AG09309 (cell line): Measurements from ENCODE around the gene EPN3.

Source experiments
- DNase-seq: peaks from one replicate; pipeline ENCODE4 v3.0.0-alpha.2; 2010; ENCODE audit warnings: low read depth
- H3K4me3 ChIP-seq: 2 replicates; pipeline ENCODE4 v1.5.1; 2011; ENCODE audit warnings: mild to moderate bottlenecking, low read depth, low read length, moderate library complexity; ENCODE audit not compliant: control insufficient read depth
- CTCF ChIP-seq: IDR thresholded peaks from 2 replicates; pipeline ENCODE4 v1.5.1; 2011; ENCODE audit warnings: mild to moderate bottlenecking, low read depth, low read length, inconsistent platforms; ENCODE audit not compliant: insufficient read depth, control insufficient read depth; ENCODE audit errors: missing control alignments

Gene EPN3

DNA sequence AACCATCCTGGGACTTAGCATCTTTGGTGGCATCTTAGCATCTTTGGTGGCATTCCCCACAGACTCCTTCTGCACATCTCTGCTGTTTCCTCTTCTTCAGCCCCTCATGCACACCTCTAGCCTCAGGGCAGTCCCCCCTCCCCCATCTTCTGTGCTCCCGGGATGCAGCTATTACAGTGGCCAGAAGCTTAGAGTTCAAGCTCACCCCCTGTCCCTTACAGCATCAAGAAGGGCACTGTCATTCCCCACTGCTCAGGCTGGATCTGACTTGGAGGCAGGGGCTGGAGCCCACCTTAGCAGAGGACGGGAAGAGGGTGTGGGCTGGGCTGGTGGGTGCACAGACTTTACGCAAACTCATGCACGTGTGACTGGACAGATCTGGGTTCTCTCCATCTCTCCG lies 650 bp downstream of the EPN3 start:
- no peak overlapping the region for H3K4me3 ChIP-seq
- no peak for TF ChIP-seq CTCF
- no peak for DNase-seq

GRCh38 chr17:50533720-50534148 lies 1.2 kb downstream of the EPN3 start:
- no peak for DNase-seq
- no peak overlapping the region for H3K4me3 ChIP-seq
- TF ChIP-seq CTCF: no peak

- no peak for DNase-seq
- TF ChIP-seq CTCF: peak; percentile 40
- H3K4me3 ChIP-seq: no peak overlapping the region
Measured at GRCh38 chr17:50534222-50534978, 1.9 kb downstream of the EPN3 start.

DNA sequence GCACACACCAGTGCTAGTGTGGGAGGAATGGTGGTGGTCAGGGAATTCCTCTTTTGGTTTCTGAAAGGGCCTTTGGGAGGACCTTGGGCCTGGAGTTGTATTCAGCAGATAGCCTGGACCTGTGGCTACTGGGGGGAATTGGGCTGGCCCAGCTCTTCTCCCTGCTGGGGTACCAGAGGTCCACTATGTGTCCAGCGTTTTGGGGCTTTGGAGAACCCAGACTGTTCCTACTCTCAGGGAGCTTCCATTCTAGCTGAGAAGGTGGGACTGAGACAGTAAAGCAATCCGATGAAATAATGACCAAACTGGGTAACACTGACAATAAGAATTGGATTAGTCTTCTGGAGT lies 2.4 kb downstream of the EPN3 start:
- TF ChIP-seq CTCF: no peak
- DNase-seq: no peak
- H3K4me3 ChIP-seq: no peak overlapping the region

- no peak overlapping the region for H3K4me3 ChIP-seq
- TF ChIP-seq CTCF: no peak
- no peak for DNase-seq
Measured at GRCh38 chr17:50535407-50535806, 2.9 kb downstream of the EPN3 start.

- no peak for DNase-seq
- H3K4me3 ChIP-seq: no peak overlapping the region
- no peak for TF ChIP-seq CTCF
Measured at GRCh38 chr17:50536683-50537646, 4.4 kb downstream of the EPN3 start.
